PC-3 (cell line): ENCODE data around the gene DIP2C.

Experiments used
- CTCF ChIP-seq: fragments of 300-600 bp; sonication (generic); conservative IDR thresholded peaks from 2 replicates; pipeline ENCODE4 v1.5.1; 2017; ENCODE audit warnings: antibody characterized with exemption, low read depth, mild to moderate bottlenecking, low read length
- EZH2 ChIP-seq: fragments of 300-600 bp; sonication (generic); IDR thresholded peaks from one replicate; pipeline ENCODE4 v1.6.1; 2017; ENCODE audit warnings: antibody characterized with exemption, mild to moderate bottlenecking, low read length; ENCODE audit not compliant: unreplicated experiment
- EZH2phosphoT487 ChIP-seq: fragments of 300-600 bp; sonication (generic); IDR thresholded peaks from 2 replicates; pipeline ENCODE4 v1.6.1; 2018; ENCODE audit warnings: mild to moderate bottlenecking, antibody characterized with exemption, low read length, borderline replicate concordance

GRCh38 chr10:608331-609261 lies 80.9 kb downstream of the DIP2C start:
- TF ChIP-seq CTCF (no peak), EZH2 (no peak), EZH2phosphoT487 (no peak)
